Measurements from ENCODE around the gene HEMGN. TPM values are rescaled to one million over a fixed set of nuclear protein-coding genes. Genes with fewer than 3 reads are reported as not detected.

The HEMGN gene
- polyA plus RNA-seq, 3 donors, result 0.18 TPM; not detected in 2

DNA sequence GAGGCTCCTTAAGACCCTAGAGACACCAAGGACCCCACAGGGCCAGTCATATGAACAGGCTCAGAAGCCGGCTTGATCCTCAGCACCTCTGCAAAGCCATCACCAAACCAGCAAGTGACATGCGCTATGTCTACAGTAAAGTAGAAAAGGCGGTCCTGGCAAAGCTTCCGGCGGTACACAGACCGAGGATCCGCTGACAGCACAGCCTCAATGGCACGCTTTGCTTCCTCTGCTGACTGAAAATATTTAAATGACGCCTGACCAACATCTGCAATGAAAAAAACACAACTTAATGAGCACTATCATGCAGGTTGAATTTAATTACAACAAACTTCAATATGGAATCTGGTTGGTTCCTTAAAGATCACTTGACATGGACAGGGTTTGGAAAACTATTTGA lies 33.2 kb downstream of the HEMGN start:
- Histone ChIP-seq H3K27ac (ENCODE audit: low read depth in 1 of 2, low read length in 2 of 2) (peak overlapping the region in 1 of 2 donors; percentile 95), H2AFZ (ENCODE audit: insufficient read depth, low read depth, low read length, poor library complexity, severe bottlenecking) (no peak overlapping the region), H3K79me2 (ENCODE audit: insufficient read depth, low read length) (peaks cover 63% of the 10 kb centered on the region), H3K36me3 (replicated peaks in 1 of 2; ENCODE audit: control insufficient read depth in 1 of 2, insufficient read depth in 2 of 2, low read length in 2 of 2) (peaks cover 4 to 33% of the 10 kb centered on the region in 2 donors), H3K4me2 (replicated peaks; ENCODE audit: extremely low read depth, low read length, poor library complexity, severe bottlenecking) (peak overlapping the region; percentile 65), H4K20me1 (ENCODE audit: insufficient read depth, low read length) (peaks cover 12% of the 10 kb centered on the region), H3K4me3 (replicated peaks in 1 of 3; ENCODE audit: low read depth in 2 of 3, low read length in 3 of 3) (no peak overlapping the region), H3K27me3 (ENCODE audit: control insufficient read depth in 2 of 2, insufficient read depth in 2 of 2, low read length in 2 of 2) (no peaks in the 10 kb centered on the region), H3K9me3 (replicated peaks in 1 of 2; ENCODE audit: control insufficient read depth in 1 of 2, insufficient read depth in 1 of 2, low read length in 2 of 2) (no peaks in the 10 kb centered on the region), H3K4me1 (ENCODE audit: control insufficient read depth in 1 of 2, insufficient read depth in 2 of 2, low read length in 2 of 2) (peaks cover 53 to 64% of the 10 kb centered on the region in 2 donors), H3K9ac (ENCODE audit: insufficient read depth, low read length, poor library complexity, severe bottlenecking) (no peak overlapping the region)
- peaks cover 57% of the 10 kb centered on the region for H3K4me1 Mint-ChIP-seq
- peak overlapping the region; percentile 83 to 95 (median 89) for H3K27ac Mint-ChIP-seq
- DNase-seq, result no peak
- H3K36me3 Mint-ChIP-seq, result peaks cover 34 to 55% of the 10 kb centered on the region in 2 donors
- intact Hi-C loops (cut with micrococcal nuclease), result loop anchor here in 1 of 2 donors (5.0 to 10.0 kb wide), 3 partner anchors 190 to 348 kb away; no protein-coding TSS in a partner anchor
- peaks cover 0 to 4% (median 0%) of the 10 kb centered on the region in 3 donors for H3K27me3 Mint-ChIP-seq (ENCODE audit: low read depth in 3 of 3)
- TF ChIP-seq, protein P1, sequence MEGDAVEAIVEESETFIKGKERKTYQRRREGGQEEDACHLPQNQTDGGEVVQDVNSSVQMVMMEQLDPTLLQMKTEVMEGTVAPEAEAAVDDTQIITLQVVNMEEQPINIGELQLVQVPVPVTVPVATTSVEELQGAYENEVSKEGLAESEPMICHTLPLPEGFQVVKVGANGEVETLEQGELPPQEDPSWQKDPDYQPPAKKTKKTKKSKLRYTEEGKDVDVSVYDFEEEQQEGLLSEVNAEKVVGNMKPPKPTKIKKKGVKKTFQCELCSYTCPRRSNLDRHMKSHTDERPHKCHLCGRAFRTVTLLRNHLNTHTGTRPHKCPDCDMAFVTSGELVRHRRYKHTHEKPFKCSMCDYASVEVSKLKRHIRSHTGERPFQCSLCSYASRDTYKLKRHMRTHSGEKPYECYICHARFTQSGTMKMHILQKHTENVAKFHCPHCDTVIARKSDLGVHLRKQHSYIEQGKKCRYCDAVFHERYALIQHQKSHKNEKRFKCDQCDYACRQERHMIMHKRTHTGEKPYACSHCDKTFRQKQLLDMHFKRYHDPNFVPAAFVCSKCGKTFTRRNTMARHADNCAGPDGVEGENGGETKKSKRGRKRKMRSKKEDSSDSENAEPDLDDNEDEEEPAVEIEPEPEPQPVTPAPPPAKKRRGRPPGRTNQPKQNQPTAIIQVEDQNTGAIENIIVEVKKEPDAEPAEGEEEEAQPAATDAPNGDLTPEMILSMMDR (IDR thresholded peaks at IDR 0.05), result no peak
- WGBS (ENCODE audit: insufficient coverage), result 87% methylated on average over 7 of the region's 9 CpGs
- no peaks in the 10 kb centered on the region for H3K9me3 Mint-ChIP-seq
- no peak overlapping the region for H3K4me3 Mint-ChIP-seq

GRCh38 chr9:97903177-97903576 lies 34.8 kb downstream of the HEMGN start:
- Mint-ChIP-seq H3K4me1 (peaks cover 45% of the 10 kb centered on the region), H3K36me3 (peaks cover 34 to 53% of the 10 kb centered on the region in 2 donors), H3K27me3 (ENCODE audit: low read depth in 3 of 3) (peaks cover 0 to 4% (median 0%) of the 10 kb centered on the region in 3 donors), H3K4me3 (no peak overlapping the region), H3K9me3 (no peaks in the 10 kb centered on the region), H3K27ac (peak overlapping the region in 3 of 7 donors; percentile 54 to 65 (median 55))
- TF ChIP-seq, protein P1 (IDR thresholded peaks at IDR 0.05), result no peak
- no peak for DNase-seq
- H3K4me1 ChIP-seq (ENCODE audit: control insufficient read depth in 1 of 2, insufficient read depth in 2 of 2, low read length in 2 of 2), result peaks cover 41 to 50% of the 10 kb centered on the region in 2 donors
- no peaks in the 10 kb centered on the region for H3K27me3 ChIP-seq (ENCODE audit: control insufficient read depth in 2 of 2, insufficient read depth in 2 of 2, low read length in 2 of 2)
- no peak overlapping the region for H2AFZ ChIP-seq (ENCODE audit: insufficient read depth, low read depth, low read length, poor library complexity, severe bottlenecking)
- peak overlapping the region in 1 of 2 donors; percentile 56 for H3K27ac ChIP-seq (ENCODE audit: low read depth in 1 of 2, low read length in 2 of 2)
- WGBS (ENCODE audit: insufficient coverage), result no CpG with 5 or more reads among the region's 1 CpG
- H3K9me3 ChIP-seq (replicated peaks in 1 of 2; ENCODE audit: control insufficient read depth in 1 of 2, insufficient read depth in 1 of 2, low read length in 2 of 2), result no peaks in the 10 kb centered on the region
- H3K79me2 ChIP-seq (ENCODE audit: insufficient read depth, low read length), result peaks cover 65% of the 10 kb centered on the region
- no peak overlapping the region for H3K4me3 ChIP-seq (replicated peaks in 1 of 3; ENCODE audit: low read depth in 2 of 3, low read length in 3 of 3)
- H4K20me1 ChIP-seq (ENCODE audit: insufficient read depth, low read length), result peaks cover 8% of the 10 kb centered on the region
- peaks cover 2 to 31% of the 10 kb centered on the region in 2 donors for H3K36me3 ChIP-seq (replicated peaks in 1 of 2; ENCODE audit: control insufficient read depth in 1 of 2, insufficient read depth in 2 of 2, low read length in 2 of 2)
- intact Hi-C loops (cut with micrococcal nuclease), result loop anchor here in 1 of 2 donors (10.0 kb wide), 2 partner anchors 188 to 222 kb away; no protein-coding TSS in a partner anchor
- no peak overlapping the region for H3K4me2 ChIP-seq (replicated peaks; ENCODE audit: extremely low read depth, low read length, poor library complexity, severe bottlenecking)
- H3K9ac ChIP-seq (ENCODE audit: insufficient read depth, low read length, poor library complexity, severe bottlenecking), result no peak overlapping the region

Measured in CD14-positive monocyte (primary cell).